GM12801 (cell line): ENCODE measurements around the gene TAGLN2.

Source experiments
- CTCF ChIP-seq: IDR thresholded peaks from one replicate; pipeline ENCODE4 v1.5.1; 2011; ENCODE audit warnings: control low read depth; ENCODE audit not compliant: insufficient read length; ENCODE audit errors: extremely low read depth

Gene TAGLN2

GRCh38 chr1:159943278-159943640 is 18.0 kb upstream of the TAGLN2 start:
- no peak for TF ChIP-seq CTCF

DNA sequence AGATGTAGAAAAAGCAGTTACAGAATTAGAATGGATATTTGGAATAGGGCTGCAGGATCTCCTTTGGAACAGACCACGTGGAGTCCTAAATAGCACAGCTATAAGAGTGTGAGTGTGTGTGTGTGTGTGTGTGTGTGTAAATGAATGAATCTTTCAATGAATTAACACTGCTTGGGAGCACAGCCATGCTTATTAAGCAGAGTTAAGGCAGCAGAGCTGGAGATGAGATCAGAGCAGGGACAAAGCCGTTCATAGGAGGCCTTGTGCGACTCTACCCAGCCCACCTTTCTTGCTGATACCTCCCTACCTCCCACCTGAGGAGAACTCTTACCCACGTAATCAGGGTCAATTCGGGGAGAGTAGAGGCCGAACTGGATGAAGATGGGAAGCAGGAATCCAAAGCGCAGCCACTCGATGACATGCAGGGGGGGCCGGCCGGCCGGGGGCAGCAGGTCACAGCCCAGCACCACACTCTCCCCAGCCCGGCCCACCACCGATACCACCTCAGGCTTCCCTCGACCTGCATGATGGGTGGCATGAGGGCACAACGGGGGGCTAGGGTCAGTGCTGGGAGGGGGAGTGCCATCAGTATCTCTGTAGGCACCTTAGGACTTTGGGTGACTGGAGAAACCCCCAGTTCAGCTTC is 17.4 kb upstream of the TAGLN2 start:
- TF ChIP-seq CTCF: no peak

DNA sequence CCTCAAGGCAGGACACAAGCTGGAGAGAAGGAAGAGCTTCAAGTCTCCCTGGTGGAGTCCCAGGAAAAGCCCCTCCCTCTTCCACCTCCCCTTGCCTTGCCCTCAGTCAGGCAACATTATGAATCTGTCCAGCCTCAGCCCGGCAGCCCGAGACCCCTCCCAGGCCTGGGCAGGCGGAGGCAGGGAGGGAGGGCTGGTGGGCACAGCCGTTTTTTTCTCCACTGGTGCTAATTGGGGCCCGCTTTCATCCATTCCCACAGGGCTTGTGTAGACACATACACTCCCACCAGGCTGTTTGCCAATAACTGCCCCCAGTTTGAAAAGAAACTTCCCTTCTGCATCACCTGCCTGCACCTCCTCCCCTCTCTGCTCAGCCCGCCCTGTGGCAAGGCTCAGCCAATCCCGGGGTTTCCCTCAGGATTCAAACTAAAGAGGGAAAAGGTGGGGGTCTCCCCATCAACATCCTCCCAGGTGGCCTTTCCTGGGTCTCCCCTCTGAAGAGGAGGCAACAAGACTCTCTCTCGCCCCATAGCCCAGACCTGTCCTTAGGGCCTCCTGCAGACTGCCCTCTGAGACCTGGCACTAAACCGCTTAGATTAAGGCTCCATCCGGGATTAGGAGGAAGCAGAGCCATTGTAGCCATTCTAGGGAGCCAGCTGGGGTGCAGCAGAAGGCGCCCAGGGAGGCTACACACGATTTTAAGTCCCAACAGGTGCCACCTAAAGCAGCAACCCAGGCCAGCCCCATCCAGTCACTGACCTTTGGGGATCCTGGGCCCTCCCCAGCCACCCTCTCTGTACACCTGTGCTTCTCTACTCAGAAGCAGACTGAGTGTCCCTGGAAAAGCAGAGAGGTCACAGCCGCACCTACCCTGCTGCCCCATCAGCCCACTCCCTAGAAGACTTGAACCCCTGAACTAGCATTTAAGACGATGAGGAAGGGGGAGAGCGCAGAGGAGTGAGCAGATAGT is 16.6 kb upstream of the TAGLN2 start:
- TF ChIP-seq CTCF: no peak

DNA sequence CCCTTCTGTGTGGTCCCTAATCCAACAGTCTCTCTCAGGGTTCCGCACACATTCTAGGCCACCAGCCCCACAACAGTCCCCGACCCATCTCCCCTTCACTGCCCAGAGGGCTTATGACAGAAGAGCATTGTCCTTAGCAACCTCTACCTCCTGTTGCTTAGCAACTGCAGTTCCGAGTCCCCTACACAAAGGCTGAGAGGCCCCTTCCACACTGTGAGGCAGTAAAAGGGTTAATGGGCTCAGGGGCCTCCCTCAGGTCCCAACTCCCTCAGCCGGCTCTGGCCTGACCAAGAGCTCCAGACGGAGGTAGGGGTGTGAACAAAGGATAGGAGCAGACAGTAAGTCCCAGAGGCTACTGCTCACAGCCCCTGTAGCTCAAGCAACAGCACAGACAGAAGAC is 15.8 kb upstream of the TAGLN2 start:
- no peak for TF ChIP-seq CTCF

DNA sequence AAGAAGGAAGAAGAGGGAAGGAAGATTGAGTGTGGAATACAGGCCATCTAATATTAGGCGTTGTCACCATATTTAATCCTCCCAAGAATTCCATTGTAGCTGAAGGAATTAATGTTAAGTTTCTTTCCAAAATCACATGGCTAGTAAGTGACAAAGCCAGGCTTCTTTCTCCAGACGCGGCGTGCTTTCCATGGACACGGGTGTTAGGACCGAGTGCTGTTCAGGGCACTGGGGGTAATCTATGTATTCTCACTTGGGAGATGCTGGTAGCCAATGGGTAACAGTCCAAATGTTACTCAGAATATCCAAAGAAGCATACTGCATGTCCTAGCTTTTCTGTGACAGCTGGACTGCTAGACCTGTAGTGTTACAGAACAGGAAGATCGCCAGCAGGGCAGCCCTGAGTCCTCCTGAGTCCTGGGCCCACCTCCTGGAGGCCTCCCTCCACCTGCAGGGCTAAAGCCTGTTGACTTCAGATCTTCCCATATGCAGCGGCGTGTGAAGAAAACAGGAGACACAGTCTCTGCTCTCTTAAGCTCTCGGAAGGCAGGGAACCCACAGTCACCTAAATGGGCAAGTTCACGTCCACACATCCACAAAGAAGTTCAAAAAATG is 14.8 kb upstream of the TAGLN2 start:
- no peak for TF ChIP-seq CTCF

DNA sequence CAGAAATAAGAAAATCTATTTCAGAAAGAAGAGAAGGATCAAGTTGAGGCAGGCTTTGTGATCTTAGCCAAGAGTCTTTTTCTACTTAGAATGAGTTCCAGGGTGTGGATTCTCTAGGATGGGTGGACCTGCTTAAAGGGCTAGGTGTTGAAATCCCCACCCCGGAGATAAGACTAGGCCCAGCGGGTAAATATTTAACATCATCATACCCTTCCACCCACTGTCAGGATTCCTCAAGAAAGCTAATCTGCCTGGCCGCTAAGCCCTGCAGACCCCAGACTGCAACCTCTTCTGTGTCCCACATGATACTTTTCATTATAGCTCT is 14.3 kb upstream of the TAGLN2 start:
- no peak for TF ChIP-seq CTCF

DNA sequence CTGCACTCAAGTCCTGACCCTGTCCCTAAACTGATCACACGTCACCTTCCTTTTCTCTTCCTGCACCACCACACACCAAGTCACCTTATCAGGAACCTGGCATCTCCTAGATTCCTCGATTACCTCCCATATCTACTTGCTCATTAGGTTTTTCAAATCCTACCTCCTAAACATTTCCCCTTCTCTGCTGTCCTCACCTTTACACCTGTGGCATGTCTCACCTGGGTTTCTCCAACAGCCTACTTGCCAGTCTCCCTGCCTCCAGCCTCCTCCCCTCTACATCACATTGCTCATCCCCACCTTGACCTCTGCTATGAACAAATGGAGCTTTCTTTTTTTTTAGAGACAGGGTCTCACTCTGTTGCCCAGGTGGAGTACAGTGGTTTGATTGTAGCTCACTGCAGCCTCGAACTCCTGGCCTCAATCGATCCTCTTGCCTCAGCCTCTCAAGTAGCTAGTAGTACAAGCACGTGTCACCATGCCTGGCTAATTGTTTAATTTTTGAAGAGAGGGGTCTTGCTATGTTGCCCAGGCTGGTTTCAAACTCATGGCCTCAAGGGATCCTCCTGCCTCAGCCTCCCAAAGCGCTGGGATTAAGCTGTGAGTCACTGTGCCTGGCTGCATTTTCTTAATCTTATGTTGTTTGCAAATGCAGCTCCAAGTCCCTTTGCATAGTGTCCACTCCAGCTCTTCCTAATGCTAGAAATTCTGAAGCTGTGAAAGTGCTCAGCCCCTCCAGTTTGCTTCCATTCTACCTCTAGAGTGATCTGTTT is 13.8 kb upstream of the TAGLN2 start:
- TF ChIP-seq CTCF: no peak
